Measurements from ENCODE around the gene SPIRE1. TPM values are rescaled to one million over a fixed set of nuclear protein-coding genes. Genes with fewer than 3 reads are reported as not detected.
"Not testable (repeated sequence)": the region's sequence is repeated elsewhere in the genome, so short reads cannot be mapped to it uniquely, and the experiment has no call there.

The SPIRE1 gene
- polyA plus RNA-seq, 4 donors, result 1.6 to 4.0 (median 2.1) TPM

GRCh38 chr18:12411456-12411855 lies 246.5 kb downstream of the SPIRE1 start:
- FAIRE-seq, result no peak
- no peaks in the 10 kb centered on the region for H3K9me3 ChIP-seq (ENCODE audit: control insufficient read depth in 2 of 2, insufficient read depth in 1 of 2, low read depth in 1 of 2, low read length in 1 of 2)
- peaks cover 0 to under 1% (median 0%) of the 10 kb centered on the region in 3 donors for H3K4me1 ChIP-seq (ENCODE audit: control insufficient read depth in 3 of 3, insufficient read depth in 2 of 3, low read depth in 1 of 3, low read length in 2 of 3)
- no peak for DNase-seq
- H3K27me3 ChIP-seq (ENCODE audit: control insufficient read depth in 3 of 3, insufficient read depth in 3 of 3, low read length in 3 of 3), result no peaks in the 10 kb centered on the region
- H3K27ac ChIP-seq (ENCODE audit: low read depth in 1 of 3, low read length in 2 of 3), result no peak overlapping the region
- H3K36me3 ChIP-seq (ENCODE audit: control insufficient read depth in 3 of 3, insufficient read depth in 2 of 3, low read depth in 1 of 3, low read length in 3 of 3), result peaks cover 0 to 5% (median 0%) of the 10 kb centered on the region in 3 donors
- no peak overlapping the region for H3K4me3 ChIP-seq (ENCODE audit: low read depth in 1 of 3, low read length in 3 of 3)
- 88 to 94% (median 92%) methylated on average over 2 of the region's 3 CpGs for WGBS, 3 donors

- WGBS, 3 donors, result 74 to 84% (median 82%) methylated on average over 9 of the region's 9 CpGs
- not testable (repeated sequence) for H3K36me3 ChIP-seq (ENCODE audit: control insufficient read depth in 3 of 3, insufficient read depth in 2 of 3, low read depth in 1 of 3, low read length in 3 of 3); H3K9me3 ChIP-seq (ENCODE audit: control insufficient read depth in 2 of 2, insufficient read depth in 1 of 2, low read depth in 1 of 2, low read length in 1 of 2); FAIRE-seq; H3K27me3 ChIP-seq (ENCODE audit: control insufficient read depth in 3 of 3, insufficient read depth in 3 of 3, low read length in 3 of 3); H3K4me3 ChIP-seq (ENCODE audit: low read depth in 1 of 3, low read length in 3 of 3); DNase-seq; H3K4me1 ChIP-seq (ENCODE audit: control insufficient read depth in 3 of 3, insufficient read depth in 2 of 3, low read depth in 1 of 3, low read length in 2 of 3); H3K27ac ChIP-seq (ENCODE audit: low read depth in 1 of 3, low read length in 2 of 3)
These were observed 247.2 kb downstream of the SPIRE1 start for GRCh38 chr18:12410747-12411146.

GRCh38 chr18:12410081-12410481 lies 247.8 kb downstream of the SPIRE1 start:
- Histone ChIP-seq H3K27ac (ENCODE audit: low read depth in 1 of 3, low read length in 2 of 3) (no peak overlapping the region), H3K36me3 (ENCODE audit: control insufficient read depth in 3 of 3, insufficient read depth in 2 of 3, low read depth in 1 of 3, low read length in 3 of 3) (peaks cover 0 to 5% (median 0%) of the 10 kb centered on the region in 3 donors), H3K4me3 (ENCODE audit: low read depth in 1 of 3, low read length in 3 of 3) (no peak overlapping the region), H3K27me3 (ENCODE audit: control insufficient read depth in 3 of 3, insufficient read depth in 3 of 3, low read length in 3 of 3) (no peaks in the 10 kb centered on the region), H3K9me3 (ENCODE audit: control insufficient read depth in 2 of 2, insufficient read depth in 1 of 2, low read depth in 1 of 2, low read length in 1 of 2) (no peaks in the 10 kb centered on the region), H3K4me1 (ENCODE audit: control insufficient read depth in 3 of 3, insufficient read depth in 2 of 3, low read depth in 1 of 3, low read length in 2 of 3) (peaks cover 0 to 6% (median 3%) of the 10 kb centered on the region in 3 donors)
- WGBS, 3 donors, result 89 to 93% (median 90%) methylated on average over 9 of the region's 9 CpGs
- no peak for FAIRE-seq
- no peak for DNase-seq

GRCh38 chr18:12409469-12409868 lies 248.4 kb downstream of the SPIRE1 start:
- H3K27ac ChIP-seq (ENCODE audit: low read depth in 1 of 3, low read length in 2 of 3), result no peak overlapping the region
- 75 to 78% (median 77%) methylated on average over 3 of the region's 3 CpGs for WGBS, 3 donors
- H3K9me3 ChIP-seq (ENCODE audit: control insufficient read depth in 2 of 2, insufficient read depth in 1 of 2, low read depth in 1 of 2, low read length in 1 of 2), result no peaks in the 10 kb centered on the region
- no peak overlapping the region for H3K4me3 ChIP-seq (ENCODE audit: low read depth in 1 of 3, low read length in 3 of 3)
- H3K27me3 ChIP-seq (ENCODE audit: control insufficient read depth in 3 of 3, insufficient read depth in 3 of 3, low read length in 3 of 3), result no peaks in the 10 kb centered on the region
- peaks cover 0 to 6% (median 3%) of the 10 kb centered on the region in 3 donors for H3K4me1 ChIP-seq (ENCODE audit: control insufficient read depth in 3 of 3, insufficient read depth in 2 of 3, low read depth in 1 of 3, low read length in 2 of 3)
- DNase-seq (no peak), FAIRE-seq (no peak)
- H3K36me3 ChIP-seq (ENCODE audit: control insufficient read depth in 3 of 3, insufficient read depth in 2 of 3, low read depth in 1 of 3, low read length in 3 of 3), result peaks cover 0 to 5% (median 0%) of the 10 kb centered on the region in 3 donors

- no peak for FAIRE-seq
- Histone ChIP-seq H3K4me1 (ENCODE audit: control insufficient read depth in 3 of 3, insufficient read depth in 2 of 3, low read depth in 1 of 3, low read length in 2 of 3) (peaks cover 0 to 6% (median 3%) of the 10 kb centered on the region in 3 donors), H3K4me3 (ENCODE audit: low read depth in 1 of 3, low read length in 3 of 3) (peak overlapping the region; percentile 40 to 49 (median 47)), H3K9me3 (ENCODE audit: control insufficient read depth in 2 of 2, insufficient read depth in 1 of 2, low read depth in 1 of 2, low read length in 1 of 2) (no peaks in the 10 kb centered on the region), H3K27me3 (ENCODE audit: control insufficient read depth in 3 of 3, insufficient read depth in 3 of 3, low read length in 3 of 3) (no peaks in the 10 kb centered on the region), H3K36me3 (ENCODE audit: control insufficient read depth in 3 of 3, insufficient read depth in 2 of 3, low read depth in 1 of 3, low read length in 3 of 3) (peaks cover 0 to 3% (median 0%) of the 10 kb centered on the region in 3 donors), H3K27ac (ENCODE audit: low read depth in 1 of 3, low read length in 2 of 3) (peak overlapping the region in 2 of 3 donors; percentile 54 to 79)
- 11 to 29% (median 22%) methylated on average over 17 to 32 of the region's 32 CpGs for WGBS, 3 donors
- DNase-seq, result peak; percentile 11 to 59
These were observed 249.5 kb downstream of the SPIRE1 start for GRCh38 chr18:12408247-12408869.

- no peak for FAIRE-seq
- Histone ChIP-seq H3K27me3 (ENCODE audit: control insufficient read depth in 3 of 3, insufficient read depth in 3 of 3, low read length in 3 of 3) (peaks cover 0 to 3% (median 0%) of the 10 kb centered on the region in 3 donors), H3K4me1 (ENCODE audit: control insufficient read depth in 3 of 3, insufficient read depth in 2 of 3, low read depth in 1 of 3, low read length in 2 of 3) (peaks cover 0 to 6% (median 3%) of the 10 kb centered on the region in 3 donors), H3K27ac (ENCODE audit: low read depth in 1 of 3, low read length in 2 of 3) (peak overlapping the region in 1 of 3 donors; percentile 27), H3K36me3 (ENCODE audit: control insufficient read depth in 3 of 3, insufficient read depth in 2 of 3, low read depth in 1 of 3, low read length in 3 of 3) (peaks cover 0 to 2% (median 0%) of the 10 kb centered on the region in 3 donors), H3K9me3 (ENCODE audit: control insufficient read depth in 2 of 2, insufficient read depth in 1 of 2, low read depth in 1 of 2, low read length in 1 of 2) (no peaks in the 10 kb centered on the region), H3K4me3 (ENCODE audit: low read depth in 1 of 3, low read length in 3 of 3) (no peak overlapping the region)
- WGBS, 3 donors, result 48 to 76% (median 50%) methylated on average over 17 to 19 of the region's 19 CpGs
- no peak for DNase-seq
These were observed 251.4 kb downstream of the SPIRE1 start for GRCh38 chr18:12406371-12407111.

GRCh38 chr18:12405066-12405465 lies 252.8 kb downstream of the SPIRE1 start:
- Histone ChIP-seq H3K4me3 (ENCODE audit: low read depth in 1 of 3, low read length in 3 of 3) (no peak overlapping the region), H3K4me1 (ENCODE audit: control insufficient read depth in 3 of 3, insufficient read depth in 2 of 3, low read depth in 1 of 3, low read length in 2 of 3) (peaks cover 0 to 6% (median 3%) of the 10 kb centered on the region in 3 donors), H3K27me3 (ENCODE audit: control insufficient read depth in 3 of 3, insufficient read depth in 3 of 3, low read length in 3 of 3) (peaks cover 0 to 3% (median 0%) of the 10 kb centered on the region in 3 donors), H3K36me3 (ENCODE audit: control insufficient read depth in 3 of 3, insufficient read depth in 2 of 3, low read depth in 1 of 3, low read length in 3 of 3) (no peaks in the 10 kb centered on the region), H3K27ac (ENCODE audit: low read depth in 1 of 3, low read length in 2 of 3) (no peak overlapping the region), H3K9me3 (ENCODE audit: control insufficient read depth in 2 of 2, insufficient read depth in 1 of 2, low read depth in 1 of 2, low read length in 1 of 2) (no peaks in the 10 kb centered on the region)
- DNase-seq (no peak), FAIRE-seq (no peak)
- WGBS, 3 donors, result 74 to 85% (median 82%) methylated on average over 3 of the region's 3 CpGs

- WGBS, 3 donors, result 48 to 58% (median 54%) methylated on average over 6 of the region's 6 CpGs
- Histone ChIP-seq H3K4me1 (ENCODE audit: control insufficient read depth in 3 of 3, insufficient read depth in 2 of 3, low read depth in 1 of 3, low read length in 2 of 3) (peaks cover 0 to 6% (median 3%) of the 10 kb centered on the region in 3 donors), H3K9me3 (ENCODE audit: control insufficient read depth in 2 of 2, insufficient read depth in 1 of 2, low read depth in 1 of 2, low read length in 1 of 2) (no peaks in the 10 kb centered on the region), H3K4me3 (ENCODE audit: low read depth in 1 of 3, low read length in 3 of 3) (no peak overlapping the region), H3K36me3 (ENCODE audit: control insufficient read depth in 3 of 3, insufficient read depth in 2 of 3, low read depth in 1 of 3, low read length in 3 of 3) (no peaks in the 10 kb centered on the region), H3K27me3 (ENCODE audit: control insufficient read depth in 3 of 3, insufficient read depth in 3 of 3, low read length in 3 of 3) (peaks cover 0 to 3% (median 0%) of the 10 kb centered on the region in 3 donors), H3K27ac (ENCODE audit: low read depth in 1 of 3, low read length in 2 of 3) (no peak overlapping the region)
- DNase-seq, result peak; percentile 39 to 56
- FAIRE-seq, result no peak
These were observed 254.1 kb downstream of the SPIRE1 start for GRCh38 chr18:12403601-12404506.

Data from small intestine (tissue), 7 donors.